ENCODE data around the gene TST. TPM values are rescaled to one million over a fixed set of nuclear protein-coding genes. Genes with fewer than 3 reads are reported as not detected.

TST gene
- total and polyA plus RNA-seq, 2 of the 8 experiments (the other 6 are each of a cell fraction or from before 2014, with no cell fraction given), result 22.6 to 61.6 TPM

GRCh38 chr22:37023743-37024338 is 4.6 kb upstream of the TST start (continued):
- no peak for TF ChIP-seq FOSL1 (IDR thresholded peaks at IDR 0.05; ENCODE audit: insufficient read depth, low read depth, low read length)
- TF ChIP-seq POLR2AphosphoS5 (IDR thresholded peaks at IDR 0.05; ENCODE audit: low read depth, low read length), result no peak
- TF ChIP-seq NANOG (IDR thresholded peaks at IDR 0.05; ENCODE audit: insufficient read depth, low read depth, low read length, poor library complexity, severe bottlenecking), result no peak
- TF ChIP-seq SIRT6 (IDR thresholded peaks at IDR 0.05; ENCODE audit: low read length), result no peak
- no peak for TF ChIP-seq SUZ12 (IDR thresholded peaks at IDR 0.05; ENCODE audit: low read length)
- no peak for TF ChIP-seq GABPA (IDR thresholded peaks at IDR 0.05; ENCODE audit: borderline replicate concordance, insufficient read depth, low read length)
- TF ChIP-seq BRCA1 (IDR thresholded peaks at IDR 0.05; ENCODE audit: low read depth, low read length), result no peak
- TF ChIP-seq EP300 (IDR thresholded peaks at IDR 0.05; ENCODE audit: borderline replicate concordance in 1 of 2, low read depth in 2 of 2, low read length in 2 of 2), result no peak
- no peak for TF ChIP-seq YY1 (IDR thresholded peaks at IDR 0.05; ENCODE audit: low read depth, low read length)
- TF ChIP-seq TAF7 (optimal IDR thresholded peaks at IDR 0.05; ENCODE audit: borderline replicate concordance, low read depth, low read length), result no peak

Data from H1 (cell line).